ENCODE measurements around the gene SNX25. TPM values are rescaled to one million over a fixed set of nuclear protein-coding genes. Genes with fewer than 3 reads are reported as not detected.

SNX25 gene
- total and polyA plus RNA-seq, 2 donors (not counting 1 experiment from before 2014, with no cell fraction given), result 12.0 to 77.6 TPM

GRCh38 chr4:185215261-185215660 is 5.9 kb downstream of the SNX25 start:
- Histone ChIP-seq H3K27ac (ENCODE audit: low read length in 2 of 2) (peak overlapping the region; percentile 8 to 86), H3K9ac (ENCODE audit: low read length) (no peak overlapping the region), H3K27me3 (replicated peaks in 1 of 4; ENCODE audit: control extremely low read depth in 1 of 4, control insufficient read depth in 3 of 4, insufficient read depth in 4 of 4, low read length in 3 of 4) (no peaks in the 10 kb centered on the region), H3K79me2 (ENCODE audit: control insufficient read depth, insufficient read depth, low read length) (peaks cover 100% of the 10 kb centered on the region), H4K20me1 (ENCODE audit: control insufficient read depth, insufficient read depth, low read length, poor library complexity, severe bottlenecking) (peaks cover 14% of the 10 kb centered on the region), H3K4me3 (ENCODE audit: control extremely low read depth in 1 of 5, extremely low read depth in 1 of 5, insufficient read depth in 1 of 5, low read depth in 2 of 5, low read length in 4 of 5) (no peak overlapping the region), H3K4me1 (ENCODE audit: control insufficient read depth in 2 of 2, insufficient read depth in 2 of 2, low read length in 2 of 2) (peaks cover 88 to 89% of the 10 kb centered on the region in 2 donors), H3K4me2 (replicated peaks; ENCODE audit: low read depth, low read length, poor library complexity, severe bottlenecking) (peak overlapping the region; percentile 26), H3K9me3 (ENCODE audit: control extremely low read depth in 1 of 3, control insufficient read depth in 2 of 3, insufficient read depth in 1 of 3, low read length in 2 of 3) (no peaks in the 10 kb centered on the region), H2AFZ (ENCODE audit: insufficient read depth, low read depth, low read length, poor library complexity, severe bottlenecking) (no peak overlapping the region), H3K36me3 (replicated peaks in 1 of 2; ENCODE audit: control extremely low read depth in 1 of 2, control insufficient read depth in 1 of 2, extremely low read depth in 1 of 2, insufficient read depth in 2 of 2, low read length in 1 of 2) (no peaks in the 10 kb centered on the region)
- DNase-seq (no peak), ATAC-seq (ENCODE audit: low read depth) (no peak)
- peaks cover 82% of the 10 kb centered on the region for H3K4me1 Mint-ChIP-seq
- CTCF ChIA-PET, result no interaction called here
- H3K27ac Mint-ChIP-seq, result peak overlapping the region; percentile 66
- POLR2A ChIA-PET, result no interaction called here
- H3K9me3 Mint-ChIP-seq (ENCODE audit: insufficient read depth), result no peaks in the 10 kb centered on the region
- WGBS (ENCODE audit: insufficient coverage), result no CpG with 5 or more reads among the region's 2 CpGs
- H3K4me3 Mint-ChIP-seq, result no peak overlapping the region
- intact Hi-C loops (cut with micrococcal nuclease), result no loop called here
- no peaks in the 10 kb centered on the region for H3K27me3 Mint-ChIP-seq
- no peak for TF ChIP-seq EZH2 (IDR thresholded peaks at IDR 0.05; ENCODE audit: borderline replicate concordance, insufficient read depth, low read depth, low read length, poor library complexity, severe bottlenecking)
- TF ChIP-seq, protein P1, sequence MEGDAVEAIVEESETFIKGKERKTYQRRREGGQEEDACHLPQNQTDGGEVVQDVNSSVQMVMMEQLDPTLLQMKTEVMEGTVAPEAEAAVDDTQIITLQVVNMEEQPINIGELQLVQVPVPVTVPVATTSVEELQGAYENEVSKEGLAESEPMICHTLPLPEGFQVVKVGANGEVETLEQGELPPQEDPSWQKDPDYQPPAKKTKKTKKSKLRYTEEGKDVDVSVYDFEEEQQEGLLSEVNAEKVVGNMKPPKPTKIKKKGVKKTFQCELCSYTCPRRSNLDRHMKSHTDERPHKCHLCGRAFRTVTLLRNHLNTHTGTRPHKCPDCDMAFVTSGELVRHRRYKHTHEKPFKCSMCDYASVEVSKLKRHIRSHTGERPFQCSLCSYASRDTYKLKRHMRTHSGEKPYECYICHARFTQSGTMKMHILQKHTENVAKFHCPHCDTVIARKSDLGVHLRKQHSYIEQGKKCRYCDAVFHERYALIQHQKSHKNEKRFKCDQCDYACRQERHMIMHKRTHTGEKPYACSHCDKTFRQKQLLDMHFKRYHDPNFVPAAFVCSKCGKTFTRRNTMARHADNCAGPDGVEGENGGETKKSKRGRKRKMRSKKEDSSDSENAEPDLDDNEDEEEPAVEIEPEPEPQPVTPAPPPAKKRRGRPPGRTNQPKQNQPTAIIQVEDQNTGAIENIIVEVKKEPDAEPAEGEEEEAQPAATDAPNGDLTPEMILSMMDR (IDR thresholded peaks at IDR 0.05), result no peak

DNA sequence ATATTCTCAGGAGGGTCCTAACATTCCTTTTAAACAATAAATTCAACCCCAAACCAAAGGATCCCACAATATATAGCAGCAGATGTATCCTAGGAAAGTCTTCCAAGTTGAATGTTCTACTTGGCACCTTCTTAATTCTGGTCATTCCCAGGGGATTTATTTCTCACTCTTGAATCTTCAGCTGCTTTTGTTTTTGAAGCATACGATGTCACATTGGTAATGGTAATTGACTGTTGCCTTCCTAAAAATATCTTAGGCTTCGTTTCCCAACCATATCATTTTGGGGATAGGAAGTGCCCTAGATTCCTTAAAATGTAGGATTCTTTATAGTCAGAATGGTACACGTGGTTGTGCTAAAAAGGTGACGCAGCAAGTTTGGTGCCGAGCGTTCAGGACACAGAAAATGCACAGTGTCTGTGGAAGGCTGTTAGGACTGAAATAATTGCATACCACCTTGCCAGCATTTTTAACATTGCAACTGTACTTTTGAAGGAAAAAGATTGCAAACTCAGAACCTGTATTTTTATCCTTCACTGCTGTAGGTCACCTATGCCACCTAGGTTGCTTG is 8.1 kb downstream of the SNX25 start:
- no peak overlapping the region for H3K9ac ChIP-seq (ENCODE audit: low read length)
- Mint-ChIP-seq H3K4me1 (peaks cover 70% of the 10 kb centered on the region), H3K9me3 (ENCODE audit: insufficient read depth) (no peaks in the 10 kb centered on the region), H3K27me3 (no peaks in the 10 kb centered on the region), H3K4me3 (peak overlapping the region; percentile 16), H3K27ac (peak overlapping the region; percentile 82)
- no peaks in the 10 kb centered on the region for H3K27me3 ChIP-seq (replicated peaks in 1 of 4; ENCODE audit: control extremely low read depth in 1 of 4, control insufficient read depth in 3 of 4, insufficient read depth in 4 of 4, low read length in 3 of 4)
- TF ChIP-seq, protein P1 (IDR thresholded peaks at IDR 0.05), result no peak
- TF ChIP-seq EZH2 (IDR thresholded peaks at IDR 0.05; ENCODE audit: borderline replicate concordance, insufficient read depth, low read depth, low read length, poor library complexity, severe bottlenecking), result no peak
- peaks cover 100% of the 10 kb centered on the region for H3K79me2 ChIP-seq (ENCODE audit: control insufficient read depth, insufficient read depth, low read length)
- no peak for ATAC-seq (ENCODE audit: low read depth)
- H3K27ac ChIP-seq (ENCODE audit: low read length in 2 of 2), result peak overlapping the region; percentile 34 to 86
- no peak overlapping the region for H3K4me3 ChIP-seq (ENCODE audit: control extremely low read depth in 1 of 5, extremely low read depth in 1 of 5, insufficient read depth in 1 of 5, low read depth in 2 of 5, low read length in 4 of 5)
- DNase-seq, result no peak
- CTCF ChIA-PET, result no interaction called here
- POLR2A ChIA-PET, result no interaction called here
- peaks cover 0 to 5% of the 10 kb centered on the region in 2 experiments for H3K36me3 ChIP-seq (replicated peaks in 1 of 2; ENCODE audit: control extremely low read depth in 1 of 2, control insufficient read depth in 1 of 2, extremely low read depth in 1 of 2, insufficient read depth in 2 of 2, low read length in 1 of 2)
- peak overlapping the region; percentile 32 for H3K4me2 ChIP-seq (replicated peaks; ENCODE audit: low read depth, low read length, poor library complexity, severe bottlenecking)
- H2AFZ ChIP-seq (ENCODE audit: insufficient read depth, low read depth, low read length, poor library complexity, severe bottlenecking), result no peak overlapping the region
- H4K20me1 ChIP-seq (ENCODE audit: control insufficient read depth, insufficient read depth, low read length, poor library complexity, severe bottlenecking), result peaks cover 25% of the 10 kb centered on the region
- intact Hi-C loops (cut with micrococcal nuclease), result no loop called here
- WGBS (ENCODE audit: insufficient coverage), result 60% methylated on average over 1 of the region's 6 CpGs
- H3K4me1 ChIP-seq (ENCODE audit: control insufficient read depth in 2 of 2, insufficient read depth in 2 of 2, low read length in 2 of 2), result peaks cover 84 to 89% of the 10 kb centered on the region in 2 donors
- H3K9me3 ChIP-seq (ENCODE audit: control extremely low read depth in 1 of 3, control insufficient read depth in 2 of 3, insufficient read depth in 1 of 3, low read length in 2 of 3), result no peaks in the 10 kb centered on the region

Data from B cell (primary cell).